C4-2B (cell line): ENCODE data around the gene GPR152.

Source experiments
- H3K27ac ChIP-seq: fragments of 450-650 bp; 2 replicates; pipeline ENCODE4 v1.5.1; 2017
- ZFX ChIP-seq: fragments of 450-650 bp; IDR thresholded peaks from 2 replicates; pipeline ENCODE4 v1.6.1; 2017
- TF ChIP-seq, protein P1 (sequence below): fragments of 450-650 bp; conservative IDR thresholded peaks from 2 replicates; pipeline ENCODE4 v1.5.1; 2017; ENCODE audit warnings: mild to moderate bottlenecking

The GPR152 gene

DNA sequence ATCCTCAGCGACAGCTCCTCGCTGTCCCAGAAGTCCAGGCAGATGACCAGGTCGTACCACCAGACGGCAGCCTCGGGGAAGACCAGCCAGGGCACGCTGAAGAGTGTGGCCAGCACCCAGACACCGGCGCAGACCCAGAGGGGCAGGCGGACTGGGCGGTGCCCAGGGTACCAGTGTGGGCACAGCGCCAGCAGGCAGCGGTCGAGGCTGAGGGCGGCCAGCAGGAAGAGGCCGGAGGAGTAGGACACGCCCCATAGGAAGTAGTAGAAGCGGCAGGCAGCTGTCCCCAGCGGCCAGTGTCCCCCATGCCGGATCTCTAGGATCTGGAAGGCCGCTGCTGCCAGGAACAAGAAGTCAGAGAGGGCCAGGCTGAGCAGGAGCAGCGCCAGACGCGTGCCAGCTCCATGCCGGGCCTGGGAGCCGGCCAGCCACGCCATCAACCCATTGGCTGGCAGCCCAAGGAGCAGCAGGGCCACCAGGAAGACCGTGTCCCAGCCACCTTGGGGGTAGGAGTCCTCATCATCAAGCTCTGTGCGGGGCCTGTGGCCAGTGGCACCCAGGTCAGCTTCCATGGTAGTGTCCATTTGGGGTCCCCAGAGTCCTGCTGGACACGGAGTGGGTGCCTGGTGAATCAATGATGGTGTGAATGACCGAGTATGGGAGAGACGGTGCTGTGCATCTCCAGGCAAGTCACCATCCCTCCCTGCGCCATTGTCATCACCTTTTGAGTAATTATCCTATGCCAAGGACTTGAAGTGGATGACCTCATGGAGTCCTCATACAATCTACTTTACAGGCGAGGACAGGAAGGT, at the start of gene GPR152:
Gene GPR152 (minus strand): TSS at position 589 of the 812 bp plus-strand sequence. CDS start 5 bp downstream, at position 584.
- TF ChIP-seq, protein P1, sequence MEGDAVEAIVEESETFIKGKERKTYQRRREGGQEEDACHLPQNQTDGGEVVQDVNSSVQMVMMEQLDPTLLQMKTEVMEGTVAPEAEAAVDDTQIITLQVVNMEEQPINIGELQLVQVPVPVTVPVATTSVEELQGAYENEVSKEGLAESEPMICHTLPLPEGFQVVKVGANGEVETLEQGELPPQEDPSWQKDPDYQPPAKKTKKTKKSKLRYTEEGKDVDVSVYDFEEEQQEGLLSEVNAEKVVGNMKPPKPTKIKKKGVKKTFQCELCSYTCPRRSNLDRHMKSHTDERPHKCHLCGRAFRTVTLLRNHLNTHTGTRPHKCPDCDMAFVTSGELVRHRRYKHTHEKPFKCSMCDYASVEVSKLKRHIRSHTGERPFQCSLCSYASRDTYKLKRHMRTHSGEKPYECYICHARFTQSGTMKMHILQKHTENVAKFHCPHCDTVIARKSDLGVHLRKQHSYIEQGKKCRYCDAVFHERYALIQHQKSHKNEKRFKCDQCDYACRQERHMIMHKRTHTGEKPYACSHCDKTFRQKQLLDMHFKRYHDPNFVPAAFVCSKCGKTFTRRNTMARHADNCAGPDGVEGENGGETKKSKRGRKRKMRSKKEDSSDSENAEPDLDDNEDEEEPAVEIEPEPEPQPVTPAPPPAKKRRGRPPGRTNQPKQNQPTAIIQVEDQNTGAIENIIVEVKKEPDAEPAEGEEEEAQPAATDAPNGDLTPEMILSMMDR = no peak
- TF ChIP-seq ZFX = peak; percentile 18; the same call in 1 of the 2 replicates
- H3K27ac ChIP-seq = peak within 1 kb of the TSS; percentile 61

DNA sequence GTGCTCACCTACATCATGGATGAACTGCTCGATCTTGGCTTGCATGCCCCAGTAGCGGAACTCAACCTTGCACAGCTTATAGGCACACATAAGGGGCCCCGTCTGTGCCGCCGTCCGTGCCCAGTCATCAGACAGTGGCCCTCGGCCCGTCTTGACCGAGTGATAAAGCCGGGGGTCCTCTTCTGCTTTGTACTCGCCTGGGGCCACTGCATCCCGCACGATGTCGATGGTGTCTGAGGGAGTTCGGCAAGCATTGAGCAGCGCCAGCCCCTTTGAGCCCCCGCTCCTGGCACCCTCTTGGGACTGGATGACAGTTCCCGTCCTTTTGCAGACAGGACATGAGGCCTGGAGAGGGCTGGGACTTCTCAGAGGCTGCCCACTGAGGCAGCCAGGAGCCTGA, 49.3 kb upstream of the GPR152 start:
- no peak for TF ChIP-seq ZFX
- TF ChIP-seq, protein P1 = no peak
- no peak overlapping the region for H3K27ac ChIP-seq

DNA sequence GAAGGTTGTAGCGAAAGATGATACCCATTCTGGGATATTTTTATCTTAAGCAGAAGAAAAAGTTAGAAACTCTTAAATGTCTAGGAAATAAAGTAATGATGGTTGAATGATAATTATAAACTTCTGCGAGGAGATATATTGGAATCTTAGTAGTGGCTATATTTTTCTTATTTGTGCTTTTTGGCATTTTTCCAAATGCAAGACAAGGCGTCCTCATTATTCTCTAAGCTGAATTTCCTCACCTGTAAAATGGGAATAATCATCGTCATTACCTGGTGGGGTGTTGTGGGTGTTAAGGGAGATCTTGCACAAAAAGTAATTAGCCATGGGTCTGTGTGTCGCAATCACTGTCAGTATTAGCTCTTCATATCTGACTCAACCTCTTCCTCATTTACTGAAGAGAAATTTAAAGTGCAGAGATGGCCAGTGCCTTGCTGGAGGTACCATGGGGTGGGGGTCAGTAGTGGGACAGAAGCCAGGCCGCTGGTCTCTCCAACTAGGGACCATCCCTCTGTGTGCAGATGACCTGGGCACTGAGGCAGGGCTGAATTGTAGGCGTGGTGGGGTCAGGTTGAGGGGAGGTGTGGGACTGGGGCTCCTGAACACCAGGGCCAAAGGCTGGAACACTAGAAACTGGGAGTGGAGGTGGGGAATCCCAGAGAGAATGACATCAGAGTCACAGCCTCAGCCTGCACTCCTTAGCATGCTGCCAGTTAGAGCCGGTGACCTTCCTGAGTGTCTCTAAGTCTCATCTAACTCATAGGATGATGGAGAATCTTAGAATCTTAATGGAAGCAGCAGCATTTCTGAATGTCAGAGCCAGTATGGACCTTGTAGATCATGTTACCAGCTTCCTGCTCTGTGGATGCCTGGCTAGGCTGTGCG, 48.5 kb upstream of the GPR152 start:
- TF ChIP-seq ZFX = no peak
- TF ChIP-seq, protein P1 = no peak
- H3K27ac ChIP-seq = no peak overlapping the region

DNA sequence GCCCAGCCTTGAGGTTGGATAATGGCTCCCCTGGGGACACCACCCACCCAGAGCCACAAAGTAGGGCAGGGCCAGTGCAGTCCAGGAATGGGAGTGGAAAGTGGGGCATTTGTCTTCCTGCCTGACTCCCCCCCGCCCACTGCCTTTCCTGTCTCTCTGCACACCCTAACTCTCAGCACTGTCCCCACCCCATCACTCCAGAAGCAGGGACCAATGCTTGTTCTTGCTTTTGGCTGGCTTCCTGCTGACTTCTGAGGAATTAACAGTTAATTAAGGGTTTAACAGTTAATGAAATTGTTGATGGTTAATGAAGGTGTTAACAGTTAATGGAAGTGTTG, 47.9 kb upstream of the GPR152 start:
- TF ChIP-seq, protein P1 = no peak
- TF ChIP-seq ZFX = no peak

DNA sequence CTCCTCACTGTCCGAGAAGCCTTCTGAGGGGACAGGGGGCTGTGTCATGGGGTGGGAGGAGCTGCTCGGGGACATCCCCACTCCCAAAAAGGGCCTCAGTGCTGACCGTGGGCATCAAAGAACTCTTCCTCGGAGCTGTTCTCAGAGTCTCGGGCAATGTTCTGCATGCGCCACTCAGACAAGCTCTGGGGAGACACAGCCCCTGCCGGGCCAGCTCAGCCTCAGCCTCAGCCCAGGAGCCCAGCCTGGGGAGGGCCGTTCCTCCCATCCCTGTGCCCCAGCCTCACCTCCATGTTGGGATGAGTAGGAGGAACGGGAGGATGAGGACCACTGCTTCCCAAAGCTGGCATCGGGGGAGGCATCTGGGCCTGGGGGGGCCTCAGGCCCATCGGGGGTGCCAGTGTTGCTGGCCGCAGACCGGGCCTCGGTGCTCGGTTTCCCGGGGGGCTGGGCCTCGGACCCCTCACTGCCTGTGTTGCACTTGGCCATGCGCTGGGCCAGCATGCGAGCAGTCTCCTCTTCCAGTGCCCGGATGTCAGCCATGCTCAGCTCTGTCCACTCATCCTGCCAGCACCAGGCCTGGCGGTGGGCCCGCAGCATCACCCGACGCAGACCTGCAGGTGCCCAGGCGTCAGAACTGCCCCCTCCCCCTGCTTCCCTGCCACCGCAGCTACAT, 47.4 kb upstream of the GPR152 start:
- no peak overlapping the region for H3K27ac ChIP-seq
- no peak for TF ChIP-seq ZFX
- TF ChIP-seq, protein P1 = no peak

More for the DNA sequence above, 47.9 kb upstream of the GPR152 start:
- H3K27ac ChIP-seq = no peak overlapping the region

DNA sequence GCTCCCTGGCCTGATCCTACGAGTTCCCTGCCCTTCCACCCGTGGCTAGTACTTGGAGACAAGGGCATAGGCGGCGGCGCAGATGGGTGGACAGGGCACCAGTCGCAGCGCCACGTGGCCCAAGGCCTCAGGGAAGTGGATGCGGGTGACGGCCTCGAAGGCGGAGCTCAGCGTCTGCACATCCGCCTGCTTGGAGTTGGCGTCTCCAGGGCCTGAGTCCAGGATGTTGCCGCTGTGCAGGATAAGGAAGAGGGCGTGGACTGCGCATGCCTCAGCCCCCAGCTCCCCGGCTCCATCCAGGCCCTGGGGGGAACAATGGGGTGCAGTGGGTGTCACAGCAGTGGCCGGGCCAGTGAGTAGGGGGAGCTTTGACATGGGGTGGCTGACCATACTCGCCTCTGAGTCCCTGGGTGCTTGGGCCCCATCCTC, 46.0 kb upstream of the GPR152 start:
- H3K27ac ChIP-seq = no peak overlapping the region
- TF ChIP-seq ZFX = no peak
- TF ChIP-seq, protein P1 = no peak
